Fibroblast of villous mesenchyme (primary cell): ENCODE measurements around the gene KCNH2. TPM values are rescaled to one million over a fixed set of nuclear protein-coding genes. Genes with fewer than 3 reads are reported as not detected.
A peak's percentile ranks its signal among the peaks of the same experiment; 100 is the strongest.

ENCODE experiments used
- DNase-seq: peaks from one replicate; pipeline ENCODE4 v3.0.0-alpha.2; 2010; ENCODE audit warnings: low read depth
- H3K4me3 ChIP-seq: 2 replicates; pipeline ENCODE4 v1.5.1; 2011; ENCODE audit warnings: low read depth, mild to moderate bottlenecking, low read length
- total RNA-seq: library from RNA; depleted of rRNA; stranded (reverse); fragments of >200 nt; gene quantifications from 2 replicates; pipeline ENCODE4 v1.2.3, GENCODE V29; 2012
- TF ChIP-seq, protein P1 (sequence below): IDR thresholded peaks from 2 replicates; pipeline ENCODE4 v1.5.1; 2012; ENCODE audit warnings: low read depth, mild to moderate bottlenecking, low read length; ENCODE audit not compliant: insufficient read depth

KCNH2 gene
- total RNA-seq, 1 donor = 2.6 TPM

DNA sequence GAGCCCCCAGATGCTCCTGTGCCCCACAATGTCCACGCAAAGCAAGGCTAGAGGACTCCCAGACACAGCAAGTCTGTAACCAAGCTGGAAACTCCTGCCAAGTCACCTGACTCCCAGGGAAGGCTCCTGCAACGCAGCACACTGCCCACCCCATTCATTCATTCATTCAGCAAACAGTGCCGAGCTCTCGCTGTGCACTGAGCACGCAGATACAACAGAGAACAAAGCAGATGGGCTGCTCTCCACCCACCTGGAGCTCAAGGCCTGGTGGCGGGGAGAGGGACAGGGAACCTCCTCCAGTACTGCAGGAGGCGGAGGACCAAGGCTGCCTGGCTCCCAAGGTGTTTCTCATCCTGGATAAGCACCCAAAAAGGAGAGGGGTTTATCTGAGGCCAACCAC lies 8.6 kb downstream of the KCNH2 start:
- DNase-seq = no peak
- TF ChIP-seq, protein P1, sequence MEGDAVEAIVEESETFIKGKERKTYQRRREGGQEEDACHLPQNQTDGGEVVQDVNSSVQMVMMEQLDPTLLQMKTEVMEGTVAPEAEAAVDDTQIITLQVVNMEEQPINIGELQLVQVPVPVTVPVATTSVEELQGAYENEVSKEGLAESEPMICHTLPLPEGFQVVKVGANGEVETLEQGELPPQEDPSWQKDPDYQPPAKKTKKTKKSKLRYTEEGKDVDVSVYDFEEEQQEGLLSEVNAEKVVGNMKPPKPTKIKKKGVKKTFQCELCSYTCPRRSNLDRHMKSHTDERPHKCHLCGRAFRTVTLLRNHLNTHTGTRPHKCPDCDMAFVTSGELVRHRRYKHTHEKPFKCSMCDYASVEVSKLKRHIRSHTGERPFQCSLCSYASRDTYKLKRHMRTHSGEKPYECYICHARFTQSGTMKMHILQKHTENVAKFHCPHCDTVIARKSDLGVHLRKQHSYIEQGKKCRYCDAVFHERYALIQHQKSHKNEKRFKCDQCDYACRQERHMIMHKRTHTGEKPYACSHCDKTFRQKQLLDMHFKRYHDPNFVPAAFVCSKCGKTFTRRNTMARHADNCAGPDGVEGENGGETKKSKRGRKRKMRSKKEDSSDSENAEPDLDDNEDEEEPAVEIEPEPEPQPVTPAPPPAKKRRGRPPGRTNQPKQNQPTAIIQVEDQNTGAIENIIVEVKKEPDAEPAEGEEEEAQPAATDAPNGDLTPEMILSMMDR = no peak
- no peak overlapping the region for H3K4me3 ChIP-seq

DNA sequence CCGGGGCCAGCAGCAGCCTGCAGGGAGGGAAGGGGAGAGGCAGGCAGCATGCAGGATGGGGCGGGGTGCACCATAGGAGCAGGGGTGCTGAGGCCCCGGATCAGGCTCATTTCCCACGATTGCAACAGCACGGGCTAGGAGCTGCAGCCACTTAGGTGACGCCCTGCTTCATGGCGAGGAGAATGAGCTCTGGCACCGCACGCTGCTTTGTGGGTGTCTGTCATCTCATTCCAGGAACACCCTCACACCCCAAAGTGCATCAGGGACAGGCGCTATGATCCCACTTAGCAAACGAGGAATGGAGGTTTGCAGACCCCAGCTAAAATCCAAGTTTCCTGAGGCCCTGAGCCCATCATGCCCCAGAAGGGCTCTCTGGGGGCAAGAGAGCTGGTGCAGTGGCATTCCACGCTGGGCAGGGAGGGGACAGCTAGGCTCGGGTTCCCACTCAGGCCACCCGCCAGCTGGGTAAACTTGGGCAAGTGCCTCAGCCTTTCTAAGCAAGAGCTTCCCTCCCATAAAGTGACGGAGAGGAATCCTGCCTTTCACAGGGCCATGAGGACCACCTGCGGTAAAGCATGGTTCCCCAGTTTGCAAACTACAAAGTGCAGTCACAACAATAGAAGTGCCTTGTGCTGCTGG lies 9.3 kb downstream of the KCNH2 start:
- H3K4me3 ChIP-seq = no peak overlapping the region
- TF ChIP-seq, protein P1 = no peak
- DNase-seq = no peak

DNA sequence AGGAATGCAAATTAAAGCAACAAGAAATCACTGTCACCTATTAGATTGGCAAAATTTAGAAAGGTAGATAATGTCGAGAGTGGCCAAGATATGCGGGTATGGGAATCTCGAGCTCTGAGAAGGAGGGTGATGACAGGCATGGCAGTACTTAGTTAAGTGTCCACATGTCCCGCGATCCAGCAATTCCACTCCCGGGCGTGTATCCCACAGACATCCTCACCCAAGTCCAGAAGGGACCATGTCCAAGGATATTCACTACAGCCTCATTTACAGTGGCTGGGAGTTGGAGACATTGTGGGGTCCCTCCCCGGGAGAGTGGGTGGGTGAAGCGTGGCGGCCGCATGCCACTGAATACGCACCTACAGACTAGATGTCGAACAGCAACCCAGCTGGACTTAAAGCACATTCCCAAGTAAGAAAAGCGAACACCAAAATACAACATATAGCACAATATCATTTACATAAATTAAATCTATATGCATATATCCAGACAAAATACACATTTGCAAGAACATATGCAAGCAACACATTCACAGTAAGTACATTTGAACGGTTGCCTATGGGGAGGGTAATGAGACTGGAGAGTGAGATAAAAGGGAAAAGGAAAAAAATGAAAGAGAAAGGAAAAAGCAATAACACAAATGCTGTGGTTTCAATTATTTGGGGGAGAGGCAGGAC lies 9.9 kb downstream of the KCNH2 start:
- no peak for DNase-seq
- TF ChIP-seq, protein P1 = no peak
- H3K4me3 ChIP-seq = no peak overlapping the region

DNA sequence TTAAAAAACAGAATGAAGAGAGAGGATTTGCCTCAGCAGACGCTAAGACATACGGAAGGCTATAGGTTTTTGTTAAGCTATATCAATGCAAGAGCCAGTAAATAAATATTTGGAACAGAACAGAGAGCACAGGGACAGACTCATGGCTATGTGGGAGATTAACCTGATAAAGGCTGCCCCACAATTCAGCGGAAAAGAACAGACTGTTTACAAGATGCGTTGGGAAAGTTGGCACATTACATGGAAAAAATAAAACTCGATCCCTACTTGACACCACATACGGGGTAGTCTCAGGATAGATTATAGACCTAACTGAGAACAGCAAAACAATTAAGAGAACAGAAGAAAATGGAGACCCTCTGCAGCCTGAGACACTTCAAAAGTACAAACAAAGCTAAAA lies 10.8 kb downstream of the KCNH2 start:
- TF ChIP-seq, protein P1 = no peak
- DNase-seq = no peak
- no peak overlapping the region for H3K4me3 ChIP-seq

DNA sequence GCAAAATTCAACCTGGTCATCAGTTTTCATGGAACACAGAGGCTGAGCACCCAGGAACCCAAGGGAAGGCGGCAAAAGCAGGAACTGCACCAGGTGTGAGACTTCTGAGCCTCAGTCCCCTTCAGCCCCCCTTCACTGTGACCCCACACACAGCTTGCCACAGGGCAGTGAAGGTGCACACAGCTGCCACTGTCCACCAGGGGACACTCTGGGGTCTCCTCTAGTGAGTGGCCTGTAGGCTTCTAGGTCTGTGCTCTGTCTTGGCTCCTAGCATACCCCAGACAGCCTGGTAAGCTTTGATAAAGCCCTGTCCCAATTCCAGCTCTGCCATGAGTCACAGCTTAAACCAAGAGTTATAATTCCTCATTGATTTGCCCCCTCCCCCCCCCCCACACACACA lies 12.1 kb downstream of the KCNH2 start:
- H3K4me3 ChIP-seq = no peak overlapping the region
- TF ChIP-seq, protein P1 = peak; percentile 37
- DNase-seq = no peak

DNA sequence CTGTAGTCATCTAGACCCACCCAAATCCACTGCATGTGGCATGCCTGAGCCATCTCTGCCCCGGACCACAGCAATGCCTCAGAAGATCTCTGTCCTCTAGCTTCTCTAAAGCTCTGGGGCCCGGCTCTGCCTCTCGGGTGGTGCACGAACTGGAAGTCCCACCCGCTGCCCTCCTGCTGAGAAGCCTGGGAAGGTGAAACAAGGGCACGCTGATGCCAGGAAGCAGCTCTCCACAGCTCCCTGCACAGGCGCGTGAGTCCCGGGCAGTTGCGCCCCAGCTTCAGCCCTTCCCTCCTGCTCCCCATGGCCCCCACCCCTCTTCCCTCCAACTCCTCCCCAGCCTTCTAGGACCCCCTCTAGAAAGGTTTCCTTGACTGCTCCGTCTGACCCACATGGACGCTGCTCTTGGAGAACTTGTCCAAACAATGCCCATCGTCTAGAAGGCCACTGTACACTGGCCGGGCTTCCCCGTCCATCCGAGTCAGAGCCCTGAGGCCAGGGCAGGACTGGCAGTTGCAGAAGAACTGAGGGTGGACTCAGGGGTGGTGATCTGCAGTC lies 12.8 kb downstream of the KCNH2 start:
- no peak for DNase-seq
- no peak overlapping the region for H3K4me3 ChIP-seq

More for the DNA sequence above, 12.8 kb downstream of the KCNH2 start:
- TF ChIP-seq, protein P1 = no peak
